Activated CD4-positive, alpha-beta T cell treated with anti-CD3 and anti-CD28 coated beads, Interleukin-2, amount 50 U/mL, for 16 hours (primary cell): Measurements from ENCODE around the gene ZNF496.
A peak's percentile ranks its signal among the peaks of the same experiment; 100 is the strongest.
"Not testable (repeated sequence)": the region's sequence is repeated elsewhere in the genome, so short reads cannot be mapped to it uniquely, and the experiment has no call there.

Experiments
- DNase-seq: peaks from one replicate; pipeline ENCODE4 v3.0.0-alpha.2; 2020

Gene ZNF496

GRCh38 chr1:247331525-247332214 lies at the start of gene ZNF496:
Gene ZNF496 (minus strand): TSS chr1:247331867. CDS start chr1:247329578, 2,289 bp downstream.
- DNase-seq = peak; percentile 45

GRCh38 chr1:247378334-247379073 lies 46.8 kb upstream of the ZNF496 start:
- no peak for DNase-seq

GRCh38 chr1:247377656-247378055 lies 46.0 kb upstream of the ZNF496 start:
- DNase-seq = not testable (repeated sequence)

- no peak for DNase-seq
Measured at GRCh38 chr1:247376659-247377058, 45.0 kb upstream of the ZNF496 start.

GRCh38 chr1:247375747-247376146 lies 44.1 kb upstream of the ZNF496 start:
- DNase-seq = no peak

GRCh38 chr1:247374651-247375334 lies 43.1 kb upstream of the ZNF496 start:
- DNase-seq = not testable (repeated sequence)

GRCh38 chr1:247373721-247374141 lies 42.1 kb upstream of the ZNF496 start:
- peak; percentile 44 for DNase-seq

GRCh38 chr1:247371801-247372259 lies 40.2 kb upstream of the ZNF496 start:
- no peak for DNase-seq

- no peak for DNase-seq
Measured at GRCh38 chr1:247370786-247371732, 39.4 kb upstream of the ZNF496 start.

GRCh38 chr1:247368490-247369145 lies 37.0 kb upstream of the ZNF496 start:
- DNase-seq = no peak

- no peak for DNase-seq
Measured at GRCh38 chr1:247367786-247368422, 36.2 kb upstream of the ZNF496 start.

GRCh38 chr1:247366926-247367645 lies 35.4 kb upstream of the ZNF496 start:
- DNase-seq = no peak

- DNase-seq = not testable (repeated sequence)
Measured at GRCh38 chr1:247366345-247366744, 34.7 kb upstream of the ZNF496 start.

- no peak for DNase-seq
Measured at GRCh38 chr1:247365023-247365422, 33.4 kb upstream of the ZNF496 start.

- DNase-seq = not testable (repeated sequence)
Measured at GRCh38 chr1:247363000-247363399, 31.3 kb upstream of the ZNF496 start.

- no peak for DNase-seq
Measured at GRCh38 chr1:247362153-247362552, 30.5 kb upstream of the ZNF496 start.

GRCh38 chr1:247360991-247361731 lies 29.5 kb upstream of the ZNF496 start:
- no peak for DNase-seq

- DNase-seq = no peak
Measured at GRCh38 chr1:247360116-247360898, 28.6 kb upstream of the ZNF496 start.

- DNase-seq = no peak
Measured at GRCh38 chr1:247359559-247359958, 27.9 kb upstream of the ZNF496 start.
